ENCODE data around the gene SAMD4B. TPM values are rescaled to one million over a fixed set of nuclear protein-coding genes. Genes with fewer than 3 reads are reported as not detected.

SAMD4B gene
- total and polyA plus RNA-seq, 2 of the 8 experiments (the other 6 are each of a cell fraction or from before 2014, with no cell fraction given) = 137 to 158 TPM

DNA sequence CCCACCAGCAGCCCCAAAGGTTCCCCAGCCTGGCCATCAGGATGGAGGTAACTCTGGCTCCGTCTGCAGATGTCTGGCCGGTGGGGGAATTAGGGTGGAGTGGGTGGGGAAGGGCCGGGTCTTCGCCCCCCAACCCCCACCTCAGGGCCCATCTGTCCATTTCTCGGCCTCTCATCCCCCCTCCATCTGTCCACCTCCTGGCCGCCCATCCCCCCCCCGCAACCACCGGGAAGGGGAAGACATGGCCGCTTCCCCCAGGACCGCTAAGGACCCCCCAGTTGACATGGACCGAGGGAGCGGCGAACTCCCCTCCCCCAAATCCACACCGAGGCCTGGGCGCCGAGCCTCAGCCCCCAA lies 22.4 kb upstream of the SAMD4B start:
- no peak overlapping the region for H3K23ac ChIP-seq (ENCODE audit: insufficient read length)
- no peak overlapping the region for H2BK120ac ChIP-seq (replicated peaks; ENCODE audit: low read depth, low read length)
- no peak overlapping the region for H3K18ac ChIP-seq (ENCODE audit: extremely low read depth, low read length)
- no peaks in the 10 kb centered on the region for H3K9me3 ChIP-seq (ENCODE audit: insufficient read depth in 2 of 2, low read depth in 1 of 2, low read length in 1 of 2)
- H3K56ac ChIP-seq (replicated peaks; ENCODE audit: insufficient read length, low read depth, low read length) = no peak overlapping the region
- ChIA-PET POLR2A (ENCODE audit: partially characterized antibody) (interaction anchor here (1.0 kb wide), 1 partner anchor 9 kb away, joined by 5 read pairs; no protein-coding TSS in a partner anchor), CTCF (ENCODE audit: partially characterized antibody) (no interaction called here)
- no peaks in the 10 kb centered on the region for H3K79me1 ChIP-seq (ENCODE audit: low read depth, low read length)
- no peak overlapping the region for H2BK15ac ChIP-seq (ENCODE audit: low read length)
- H2AK5ac ChIP-seq (ENCODE audit: low read depth, low read length) = no peak overlapping the region
- no peak overlapping the region for H2BK20ac ChIP-seq (ENCODE audit: low read length)
- H3K14ac ChIP-seq (ENCODE audit: insufficient read length) = no peak overlapping the region
- peak overlapping the region; percentile 63 to 88 (median 69) for H3K4me3 ChIP-seq (ENCODE audit: extremely low read depth in 1 of 4, insufficient read depth in 2 of 4, low read depth in 3 of 4, low read length in 4 of 4)
- no peak overlapping the region for H2BK5ac ChIP-seq (ENCODE audit: low read depth, low read length)
- peak overlapping the region; percentile 40; the same call in 1 of the 2 replicates for H2AFZ ChIP-seq (ENCODE audit: low read length)
- peak overlapping the region in 2 of 4 experiments; percentile 4 to 54; a peak in 3 of 7 replicates for H3K9ac ChIP-seq (replicated peaks in 1 of 4; ENCODE audit: extremely low read depth in 1 of 4, low read depth in 3 of 4, low read length in 3 of 4)
- peaks cover 7% of the 10 kb centered on the region; the same call in 1 of the 2 replicates for H3K23me2 ChIP-seq (ENCODE audit: low read depth, low read length)
- peaks cover 0 to 3% (median 0%) of the 10 kb centered on the region in 4 experiments; a peak in 1 of 8 replicates for H3K36me3 ChIP-seq (ENCODE audit: control insufficient read depth in 2 of 4, insufficient read depth in 4 of 4, low read length in 3 of 4)
- H4K20me1 ChIP-seq (replicated peaks in 1 of 2; ENCODE audit: control insufficient read depth in 1 of 2, insufficient read depth in 2 of 2, low read length in 2 of 2) = peaks cover 0 to 7% of the 10 kb centered on the region in 2 experiments
- DNase-seq (ENCODE audit: low read depth in 1 of 2, low spot score in 2 of 2) (no peak), FAIRE-seq (no peak)
- no peak overlapping the region for H3K27ac ChIP-seq (ENCODE audit: low read depth, low read length)
- no peak overlapping the region for H4K91ac ChIP-seq (replicated peaks; ENCODE audit: insufficient read length, low read length)
- peak overlapping the region; percentile 81 to 99 for H3K4me2 ChIP-seq (ENCODE audit: insufficient read depth in 1 of 2, low read depth in 2 of 2, low read length in 2 of 2)
- peaks cover 0 to 14% (median 12%) of the 10 kb centered on the region in 4 experiments; a peak in 4 of 7 replicates for H3K27me3 ChIP-seq (replicated peaks in 1 of 4; ENCODE audit: control insufficient read depth in 3 of 4, extremely low read depth in 1 of 4, insufficient read depth in 3 of 4, low read length in 3 of 4)
- H3K4ac ChIP-seq (replicated peaks; ENCODE audit: insufficient read length, low read depth, low read length) = no peak overlapping the region
- WGBS, 2 experiments (ENCODE audit: extremely low coverage in 1 of 2, insufficient coverage in 1 of 2, insufficient read length in 1 of 2, insufficient replicate concordance in 2 of 2, low coverage in 1 of 2, low lambda C conversion rate in 2 of 2, missing lambda C conversion rate in 1 of 2) = 30% methylated on average over 4 of the region's 16 CpGs; no CpG with 5 or more reads in 1 of the 2 experiments
- H3K79me2 ChIP-seq (ENCODE audit: control insufficient read depth in 1 of 2, insufficient read depth in 2 of 2, low read length in 2 of 2) = no peaks in the 10 kb centered on the region
- no peak overlapping the region for H4K5ac ChIP-seq (ENCODE audit: insufficient read length, low read depth, low read length)
- H2BK12ac ChIP-seq (ENCODE audit: low read depth, low read length) = no peak overlapping the region
- H3K4me1 ChIP-seq (replicated peaks in 1 of 4; ENCODE audit: control insufficient read depth in 3 of 4, insufficient read depth in 4 of 4, low read length in 3 of 4) = peaks cover 2 to 8% (median 3%) of the 10 kb centered on the region in 4 experiments; a peak in 5 of 7 replicates
- no peak overlapping the region; the same call in 1 of the 2 replicates for H4K8ac ChIP-seq (ENCODE audit: extremely low read depth, insufficient read depth, low read length)
- no peak for TF ChIP-seq CREB1 (IDR thresholded peaks at IDR 0.05)
- TF ChIP-seq BCL11A (IDR thresholded peaks at IDR 0.05; ENCODE audit: low read depth in 2 of 2, low read length in 2 of 2) = no peak
- TF ChIP-seq CTBP2 (IDR thresholded peaks at IDR 0.05; ENCODE audit: borderline replicate concordance, insufficient read depth, insufficient read length, low read length) = no peak
- no peak for TF ChIP-seq HDAC6 (IDR thresholded peaks at IDR 0.05; ENCODE audit: low read depth, low read length)
- no peak for TF ChIP-seq KDM4A (IDR thresholded peaks at IDR 0.05; ENCODE audit: low read depth, low read length, severe bottlenecking)
- no peak for TF ChIP-seq TCF12 (IDR thresholded peaks at IDR 0.05; ENCODE audit: low read depth, low read length)
- TF ChIP-seq NANOG (IDR thresholded peaks at IDR 0.05; ENCODE audit: insufficient read depth, low read depth, low read length, poor library complexity, severe bottlenecking) = no peak
- no peak for TF ChIP-seq CBX5 (IDR thresholded peaks at IDR 0.05; ENCODE audit: low read depth, low read length)
- no peak for TF ChIP-seq EGR1 (IDR thresholded peaks at IDR 0.05; ENCODE audit: borderline replicate concordance, low read depth, low read length)
- no peak for TF ChIP-seq TBP (IDR thresholded peaks at IDR 0.05; ENCODE audit: low read depth, low read length)
- TF ChIP-seq EP300 (IDR thresholded peaks at IDR 0.05; ENCODE audit: borderline replicate concordance in 1 of 2, low read depth in 2 of 2, low read length in 2 of 2) = no peak
- TF ChIP-seq KDM1A (IDR thresholded peaks at IDR 0.05; ENCODE audit: borderline replicate concordance, low read length) = no peak
- no peak for TF ChIP-seq SIRT6 (IDR thresholded peaks at IDR 0.05; ENCODE audit: low read length)
- TF ChIP-seq CEBPB (IDR thresholded peaks at IDR 0.05; ENCODE audit: low read depth, low read length) = no peak
- no peak for TF ChIP-seq CHD1 (IDR thresholded peaks at IDR 0.05; ENCODE audit: low read depth, low read length)

Measured in H1 (cell line).